ENCODE measurements around the gene OGFOD3. TPM values are rescaled to one million over a fixed set of nuclear protein-coding genes. Genes with fewer than 3 reads are reported as not detected.

OGFOD3 gene
- total and polyA plus RNA-seq, 2 donors (not counting 1 experiment from before 2014, with no cell fraction given) = 22.6 to 30.5 TPM

- no peaks in the 10 kb centered on the region for H3K36me3 ChIP-seq (replicated peaks in 1 of 2; ENCODE audit: control extremely low read depth in 1 of 2, control insufficient read depth in 1 of 2, extremely low read depth in 1 of 2, insufficient read depth in 2 of 2, low read length in 1 of 2)
- no peak overlapping the region for H3K27ac ChIP-seq (ENCODE audit: low read length in 2 of 2)
- no peak overlapping the region for H2AFZ ChIP-seq (ENCODE audit: insufficient read depth, low read depth, low read length, poor library complexity, severe bottlenecking)
- H4K20me1 ChIP-seq (ENCODE audit: control insufficient read depth, insufficient read depth, low read length, poor library complexity, severe bottlenecking) = no peaks in the 10 kb centered on the region
- H3K4me3 Mint-ChIP-seq = no peak overlapping the region
- no peaks in the 10 kb centered on the region for H3K9me3 Mint-ChIP-seq (ENCODE audit: insufficient read depth)
- WGBS (ENCODE audit: insufficient coverage) = 88% methylated on average over 6 of the region's 11 CpGs
- TF ChIP-seq EZH2 (IDR thresholded peaks at IDR 0.05; ENCODE audit: borderline replicate concordance, insufficient read depth, low read depth, low read length, poor library complexity, severe bottlenecking) (no peak), CTCF (IDR thresholded peaks at IDR 0.05) (no peak)
- ATAC-seq (ENCODE audit: low read depth) (no peak), DNase-seq (no peak)
- H3K9ac ChIP-seq (ENCODE audit: low read length) = no peak overlapping the region
- ChIA-PET CTCF (interaction anchor here (0.8 to 4.9 kb wide), 8 partner anchors 12 to 205 kb away, joined by 3 to 43 read pairs (median 4); partner anchors contain the start of gene SECTM1), POLR2A (interaction anchor here (0.6 kb wide), 1 partner anchor 431 kb away, joined by 6 read pairs; no protein-coding TSS in a partner anchor)
- intact Hi-C loops (cut with micrococcal nuclease) = no loop called here
- H3K4me1 ChIP-seq (ENCODE audit: control insufficient read depth in 2 of 2, insufficient read depth in 2 of 2, low read length in 2 of 2) = peaks cover 12 to 17% of the 10 kb centered on the region in 2 donors
- no peaks in the 10 kb centered on the region for H3K79me2 ChIP-seq (ENCODE audit: control insufficient read depth, insufficient read depth, low read length)
- peaks cover 11% of the 10 kb centered on the region for H3K4me1 Mint-ChIP-seq
- no peak overlapping the region for H3K4me3 ChIP-seq (ENCODE audit: control extremely low read depth in 1 of 5, extremely low read depth in 1 of 5, insufficient read depth in 1 of 5, low read depth in 2 of 5, low read length in 4 of 5)
- H3K27ac Mint-ChIP-seq = no peak overlapping the region
- peaks cover 0 to 28% (median 3%) of the 10 kb centered on the region in 4 experiments for H3K27me3 ChIP-seq (replicated peaks in 1 of 4; ENCODE audit: control extremely low read depth in 1 of 4, control insufficient read depth in 3 of 4, insufficient read depth in 4 of 4, low read length in 3 of 4)
- peaks cover 15% of the 10 kb centered on the region for H3K27me3 Mint-ChIP-seq
- no peak overlapping the region for H3K4me2 ChIP-seq (replicated peaks; ENCODE audit: low read depth, low read length, poor library complexity, severe bottlenecking)
- no peaks in the 10 kb centered on the region for H3K9me3 ChIP-seq (ENCODE audit: control extremely low read depth in 1 of 3, control insufficient read depth in 2 of 3, insufficient read depth in 1 of 3, low read length in 2 of 3)
Observed at GRCh38 chr17:82349287-82349701, 69.1 kb downstream of the OGFOD3 start.

GRCh38 chr17:82348866-82349265 lies 69.5 kb downstream of the OGFOD3 start:
- WGBS (ENCODE audit: insufficient coverage) = 83% methylated on average over 2 of the region's 11 CpGs
- H3K79me2 ChIP-seq (ENCODE audit: control insufficient read depth, insufficient read depth, low read length) = no peaks in the 10 kb centered on the region
- POLR2A ChIA-PET = interaction anchor here (0.6 kb wide), 1 partner anchor 432 kb away, joined by 6 read pairs; no protein-coding TSS in a partner anchor
- H3K4me1 ChIP-seq (ENCODE audit: control insufficient read depth in 2 of 2, insufficient read depth in 2 of 2, low read length in 2 of 2) = peaks cover 12 to 17% of the 10 kb centered on the region in 2 donors
- DNase-seq (no peak), ATAC-seq (ENCODE audit: low read depth) (no peak)
- peaks cover 11% of the 10 kb centered on the region for H3K4me1 Mint-ChIP-seq
- no peak overlapping the region for H3K27ac ChIP-seq (ENCODE audit: low read length in 2 of 2)
- H3K36me3 ChIP-seq (replicated peaks in 1 of 2; ENCODE audit: control extremely low read depth in 1 of 2, control insufficient read depth in 1 of 2, extremely low read depth in 1 of 2, insufficient read depth in 2 of 2, low read length in 1 of 2) = no peaks in the 10 kb centered on the region
- H2AFZ ChIP-seq (ENCODE audit: insufficient read depth, low read depth, low read length, poor library complexity, severe bottlenecking) = no peak overlapping the region
- no peak overlapping the region for H3K4me3 ChIP-seq (ENCODE audit: control extremely low read depth in 1 of 5, extremely low read depth in 1 of 5, insufficient read depth in 1 of 5, low read depth in 2 of 5, low read length in 4 of 5)
- H4K20me1 ChIP-seq (ENCODE audit: control insufficient read depth, insufficient read depth, low read length, poor library complexity, severe bottlenecking) = no peaks in the 10 kb centered on the region
- TF ChIP-seq CTCF (IDR thresholded peaks at IDR 0.05) (no peak), EZH2 (IDR thresholded peaks at IDR 0.05; ENCODE audit: borderline replicate concordance, insufficient read depth, low read depth, low read length, poor library complexity, severe bottlenecking) (no peak)
- no peak overlapping the region for H3K4me2 ChIP-seq (replicated peaks; ENCODE audit: low read depth, low read length, poor library complexity, severe bottlenecking)
- intact Hi-C loops (cut with micrococcal nuclease) = no loop called here
- no peak overlapping the region for H3K27ac Mint-ChIP-seq
- no peak overlapping the region for H3K4me3 Mint-ChIP-seq
- H3K9ac ChIP-seq (ENCODE audit: low read length) = no peak overlapping the region
- CTCF ChIA-PET = interaction anchor here (1.0 to 4.9 kb wide), 4 partner anchors 113 to 206 kb away, joined by 3 to 43 read pairs (median 22); no protein-coding TSS in a partner anchor
- H3K27me3 ChIP-seq (replicated peaks in 1 of 4; ENCODE audit: control extremely low read depth in 1 of 4, control insufficient read depth in 3 of 4, insufficient read depth in 4 of 4, low read length in 3 of 4) = peaks cover 0 to 29% (median 3%) of the 10 kb centered on the region in 4 experiments
- no peaks in the 10 kb centered on the region for H3K9me3 Mint-ChIP-seq (ENCODE audit: insufficient read depth)
- no peaks in the 10 kb centered on the region for H3K9me3 ChIP-seq (ENCODE audit: control extremely low read depth in 1 of 3, control insufficient read depth in 2 of 3, insufficient read depth in 1 of 3, low read length in 2 of 3)
- peaks cover 15% of the 10 kb centered on the region for H3K27me3 Mint-ChIP-seq
